Mucosa of descending colon (tissue), 3 donors: Measurements from ENCODE around the gene MAPT. TPM values are rescaled to one million over a fixed set of nuclear protein-coding genes. Genes with fewer than 3 reads are reported as not detected.

ENCODE experiments used
- ATAC-seq: fragments of 200-7000 bp; cut with Tn5 transposase; one replicate; pipeline ENCODE4 v1.9.1; 2020; ENCODE audit warnings: mild to moderate bottlenecking, moderate library complexity
- DNase-seq, 3 donors: peaks; one replicate each; pipeline ENCODE4 v3.0.0-alpha.2; 2020
- H3K36me3 ChIP-seq: fragments of 200-600 bp; one replicate; pipeline ENCODE4 v1.8.0; 2021; ENCODE audit warnings: low read depth, mild to moderate bottlenecking
- H3K4me1 ChIP-seq: fragments of 200-600 bp; one replicate; pipeline ENCODE4 v1.8.0; 2021; ENCODE audit warnings: low read depth, mild to moderate bottlenecking
- H3K4me3 ChIP-seq: fragments of 200-600 bp; one replicate; pipeline ENCODE4 v1.8.0; 2021; ENCODE audit warnings: mild to moderate bottlenecking
- H3K9me3 ChIP-seq: fragments of 200-600 bp; one replicate; pipeline ENCODE4 v1.8.0; 2021; ENCODE audit warnings: mild to moderate bottlenecking
- CTCF ChIP-seq: fragments of 200-600 bp; IDR thresholded peaks from one replicate; pipeline ENCODE4 v1.8.0; 2022; ENCODE audit warnings: antibody characterized with exemption, mild to moderate bottlenecking
- intact Hi-C, 2 donors: fragments of 100-400 bp; cut with DNase I in 1 of 2; cut with micrococcal nuclease in 1 of 2; formaldehyde crosslinking; loops; one replicate each; pipeline versions ENCODE4 v1.11.0 to v1.11.1; 2022; cut with DNase I, micrococcal nuclease
- total RNA-seq, 3 donors: library from RNA; stranded (reverse); fragmentation: NEBNext Ultra II Directional in 2 of 3; extraction: Animal tissue kit (Norgen Biotek cat#: 25700) in 2 of 3; gene quantifications; one replicate each; pipeline versions ENCODE4 v1.2.1 to v1.2.4, GENCODE V29; 2021 to 2023
- donor health status: DM: no; HTN: no; CAD: no; lungs with moderate emphysema.
- donor health status: DM: no; HTN: no; CAD: no.
- donor health status: DM: no; HTN: yes; CAD: no.

Gene MAPT
- total RNA-seq, 3 donors from 2014 or later, result 0.72 to 61.5 (median 1.4) TPM

- no peak for TF ChIP-seq CTCF
- peaks cover 23% of the 10 kb centered on the region for H3K36me3 ChIP-seq
- intact Hi-C loops, result no loop called here
- H3K4me3 ChIP-seq, result no peak overlapping the region
- no peaks in the 10 kb centered on the region for H3K9me3 ChIP-seq
- H3K4me1 ChIP-seq, result no peaks in the 10 kb centered on the region
- ATAC-seq, result peak; percentile 41
- DNase-seq, result no peak
Observed at GRCh38 chr17:46035112-46035818, 140.9 kb downstream of the MAPT start.

GRCh38 chr17:46036491-46036890, 142.1 kb downstream of the MAPT start:
- Histone ChIP-seq H3K4me3 (no peak overlapping the region), H3K4me1 (no peaks in the 10 kb centered on the region), H3K9me3 (no peaks in the 10 kb centered on the region), H3K36me3 (peaks cover 23% of the 10 kb centered on the region)
- DNase-seq (no peak), ATAC-seq (no peak)
- intact Hi-C loops, result no loop called here
- TF ChIP-seq CTCF, result no peak

GRCh38 chr17:46037722-46038255, 143.4 kb downstream of the MAPT start:
- intact Hi-C loops, result no loop called here
- Histone ChIP-seq H3K4me3 (no peak overlapping the region), H3K4me1 (peaks cover 4% of the 10 kb centered on the region), H3K9me3 (no peaks in the 10 kb centered on the region), H3K36me3 (peaks cover 20% of the 10 kb centered on the region)
- ATAC-seq (no peak), DNase-seq (no peak)
- no peak for TF ChIP-seq CTCF

- H3K4me3 ChIP-seq, result no peak overlapping the region
- no peak for TF ChIP-seq CTCF
- H3K4me1 ChIP-seq, result peaks cover 10% of the 10 kb centered on the region
- intact Hi-C loops, result no loop called here
- no peak for ATAC-seq
- H3K9me3 ChIP-seq, result no peaks in the 10 kb centered on the region
- DNase-seq, result no peak
- H3K36me3 ChIP-seq, result peaks cover 14% of the 10 kb centered on the region
Observed at GRCh38 chr17:46038414-46038813, 144.1 kb downstream of the MAPT start.

GRCh38 chr17:46038937-46039336, 144.6 kb downstream of the MAPT start:
- intact Hi-C loops, result no loop called here
- ATAC-seq, result no peak
- H3K36me3 ChIP-seq, result peaks cover 13% of the 10 kb centered on the region

More at GRCh38 chr17:46038937-46039336, 144.6 kb downstream of the MAPT start:
- peaks cover 15% of the 10 kb centered on the region for H3K4me1 ChIP-seq
- no peaks in the 10 kb centered on the region for H3K9me3 ChIP-seq
- no peak for DNase-seq
- no peak overlapping the region for H3K4me3 ChIP-seq
- no peak for TF ChIP-seq CTCF
